Measurements from ENCODE around the gene CACNA1I. TPM values are rescaled to one million over a fixed set of nuclear protein-coding genes. Genes with fewer than 3 reads are reported as not detected.

The CACNA1I gene
- total and polyA plus RNA-seq, 2 of the 8 experiments (the other 6 are each of a cell fraction or from before 2014, with no cell fraction given), result 0.77 to 1.2 TPM

GRCh38 chr22:39610766-39611165 is 40.2 kb downstream of the CACNA1I start (continued):
- TF ChIP-seq SP4 (IDR thresholded peaks at IDR 0.05; ENCODE audit: low read length) (no peak), RNF2 (IDR thresholded peaks at IDR 0.05; ENCODE audit: borderline replicate concordance, low read depth, low read length, missing control alignments, poor library complexity, severe bottlenecking) (no peak), BACH1 (IDR thresholded peaks at IDR 0.05; ENCODE audit: low read length) (no peak), ASH2L (IDR thresholded peaks at IDR 0.05; ENCODE audit: low read length) (no peak), HDAC6 (IDR thresholded peaks at IDR 0.05; ENCODE audit: low read depth, low read length) (no peak)
